NT2/D1 (cell line): ENCODE results near the gene DNAI1.

Source experiments
- SUZ12 ChIP-seq: IDR thresholded peaks from 2 replicates; pipeline ENCODE4 v1.6.1; 2011; ENCODE audit not compliant: insufficient read length, insufficient read depth; ENCODE audit errors: extremely low read depth
- YY1 ChIP-seq: IDR thresholded peaks from 2 replicates; pipeline ENCODE4 v1.6.1; 2011; ENCODE audit not compliant: insufficient read length, insufficient read depth
- ZNF274 ChIP-seq: IDR thresholded peaks from 2 replicates; pipeline ENCODE4 v1.6.1; 2011; ENCODE audit warnings: mild to moderate bottlenecking, low read depth, low read length

GRCh38 chr9:34431667-34432066, 26.9 kb upstream of the DNAI1 start:
- TF ChIP-seq YY1 = no peak
- TF ChIP-seq SUZ12 = no peak
- TF ChIP-seq ZNF274 = no peak
